Measurements from ENCODE around the gene LMF2. TPM values are rescaled to one million over a fixed set of nuclear protein-coding genes. Genes with fewer than 3 reads are reported as not detected.

LMF2 gene
- total RNA-seq (2014; rRNA removed; shearing (Covaris generic)) (37.8 and 50.7 TPM in 2 replicates), total RNA-seq (2022) (49.2 and 49.8 TPM in 2 replicates), Bru-seq, nascent RNA (percentile 40 among the genes with signal in this experiment), BruChase-seq, experiment 1, labeled RNA remaining after a 6-hour chase (percentile 56 among the genes with signal in this experiment), BruChase-seq, experiment 2, labeled RNA remaining after a 2-hour chase (percentile 57 among the genes with signal in this experiment)
- long read RNA-seq, transcript LMF2-202 (14 exons, 2,582 nt), result major isoform, 24 of 71 reads
- long read RNA-seq, partial matches to known transcripts, result 20 of 71 reads
- long read RNA-seq, other reads (novel, unspliced or antisense), result 27 of 71 reads

GRCh38 chr22:50507421-50507990, at the start of gene LMF2:
Gene LMF2 (minus strand): TSS chr22:50507702. CDS start chr22:50507675, 27 bp downstream.
- H3K4me3 ChIP-seq (ENCODE audit: low read depth, low read length, poor library complexity, severe bottlenecking), result peak within 1 kb of the TSS; percentile 100
- H3K4me1 ChIP-seq (ENCODE audit: insufficient read depth, low read length, poor library complexity, severe bottlenecking), result peaks cover 27% of the 10 kb centered on the region
- H3K79me2 ChIP-seq (ENCODE audit: insufficient read depth, low read depth, low read length), result peaks cover 45% of the 10 kb centered on the region
- TF ChIP-seq EZH2phosphoT487 (IDR thresholded peaks at IDR 0.05; ENCODE audit: borderline replicate concordance, low read depth, low read length) (no peak), CTCF (conservative IDR thresholded peaks at IDR 0.05; ENCODE audit: low read length) (no peak)
- peak within 1 kb of the TSS; percentile 84 for H2AFZ ChIP-seq (ENCODE audit: low read length)
- peak within 1 kb of the TSS; percentile 59 for H3K27ac ChIP-seq (ENCODE audit: low read depth, low read length, poor library complexity, severe bottlenecking)
- ChIA-PET CTCF (ENCODE audit: unreplicated experiment) (interaction anchor here (0.6 to 2.3 kb wide), 4 partner anchors 18 to 247 kb away, joined by 3 to 9 read pairs (median 6); partner anchors contain the start of gene SCO2), POLR2A (interaction anchor here (0.6 to 3.7 kb wide), 8 partner anchors 14 to 321 kb away, joined by 3 to 33 read pairs (median 4); partner anchors contain the start of gene SCO2)
- H3K4me2 ChIP-seq (ENCODE audit: low read length), result peak within 1 kb of the TSS; percentile 97
- H3K36me3 ChIP-seq (ENCODE audit: insufficient read depth, low read length), result peaks cover 34% of the 10 kb centered on the region
- BruUV-seq (replicated peaks), result no TSS peak
- no peaks in the 10 kb centered on the region for H3K9me2 ChIP-seq (ENCODE audit: insufficient read depth, low read length)
- H4K20me1 ChIP-seq (ENCODE audit: insufficient read depth, low read length), result peaks cover 4% of the 10 kb centered on the region; the same call in 1 of the 2 replicates
- intact Hi-C loops (cut with micrococcal nuclease; ENCODE audit: unreplicated experiment), result loop anchor here (2.0 to 10.0 kb wide), 3 partner anchors 33 to 263 kb away; partner anchors contain the start of genes MAPK11, SBF1 and TUBGCP6
- DNase-seq (ENCODE audit: low spot score), result peak; percentile 90
- H3K9me3 ChIP-seq (ENCODE audit: low read length), result no peaks in the 10 kb centered on the region

- BruUV-seq (replicated peaks), result no TSS peak
- POLR2A ChIA-PET, result interaction anchor here (0.6 kb wide), 1 partner anchor 9 kb away, joined by 3 read pairs; no protein-coding TSS in a partner anchor
- CTCF ChIA-PET (ENCODE audit: unreplicated experiment), result no interaction called here
These were observed 49.2 kb upstream of the LMF2 start for GRCh38 chr22:50556703-50557102.

More at GRCh38 chr22:50556703-50557102, 49.2 kb upstream of the LMF2 start:
- H3K9me2 ChIP-seq (ENCODE audit: insufficient read depth, low read length), result no peaks in the 10 kb centered on the region
- DNase-seq (ENCODE audit: low spot score), result no peak
- no peak overlapping the region for H3K4me3 ChIP-seq (ENCODE audit: low read depth, low read length, poor library complexity, severe bottlenecking)
- no peaks in the 10 kb centered on the region for H3K36me3 ChIP-seq (ENCODE audit: insufficient read depth, low read length)
- intact Hi-C loops (cut with micrococcal nuclease; ENCODE audit: unreplicated experiment), result no loop called here
- no peak overlapping the region for H3K4me2 ChIP-seq (ENCODE audit: low read length)
- no peaks in the 10 kb centered on the region for H4K20me1 ChIP-seq (ENCODE audit: insufficient read depth, low read length)
- no peaks in the 10 kb centered on the region for H3K79me2 ChIP-seq (ENCODE audit: insufficient read depth, low read depth, low read length)
- H3K27ac ChIP-seq (ENCODE audit: low read depth, low read length, poor library complexity, severe bottlenecking), result no peak overlapping the region
- no peaks in the 10 kb centered on the region for H3K4me1 ChIP-seq (ENCODE audit: insufficient read depth, low read length, poor library complexity, severe bottlenecking)
- TF ChIP-seq EZH2phosphoT487 (IDR thresholded peaks at IDR 0.05; ENCODE audit: borderline replicate concordance, low read depth, low read length) (no peak), CTCF (conservative IDR thresholded peaks at IDR 0.05; ENCODE audit: low read length) (no peak)
- H3K9me3 ChIP-seq (ENCODE audit: low read length), result no peaks in the 10 kb centered on the region
- no peak overlapping the region for H2AFZ ChIP-seq (ENCODE audit: low read length)

Data from OCI-LY7 (cell line).